K562 (cell line): ENCODE measurements around the gene GHSR. TPM values are rescaled to one million over a fixed set of nuclear protein-coding genes. Genes with fewer than 3 reads are reported as not detected.
"Not testable (repeated sequence)": the region's sequence is repeated elsewhere in the genome, so short reads cannot be mapped to it uniquely, and the experiment has no call there.

ENCODE experiments used
- ARNT ChIP-seq, 2 experiments: fragments of 450-650 bp; IDR thresholded peaks; 2 replicates each; pipeline ENCODE4 v1.6.1; 2016; ENCODE audit warnings: mild to moderate bottlenecking in 1 of 2
- C11orf30 ChIP-seq: fragments of 450-650 bp; IDR thresholded peaks from 2 replicates; pipeline ENCODE4 v1.6.1; 2016; ENCODE audit warnings: low read depth, mild to moderate bottlenecking
- CBX3 ChIP-seq, 2 experiments: IDR thresholded peaks; 1 replicate in 1 of 2; 2 replicates in 1 of 2; pipeline ENCODE4 v1.6.1; 2012; ENCODE audit warnings: inconsistent platforms in 2 of 2, low read length in 2 of 2, borderline replicate concordance in 1 of 2, control low read depth in 1 of 2
- FOXM1 ChIP-seq, 2 experiments: fragments of 450-650 bp in 1 of 2; sonication (generic) in 1 of 2; formaldehyde crosslinking in 1 of 2; IDR thresholded peaks; 2 replicates each; pipeline versions ENCODE4 v1.6.1 to v1.9.0; 2017 to 2022; ENCODE audit warnings: low read depth in 2 of 2, mild to moderate bottlenecking in 2 of 2, missing genetic modification reagents in 1 of 2, moderate library complexity in 1 of 2
- MAFF ChIP-seq: IDR thresholded peaks from 2 replicates; pipeline ENCODE4 v1.6.1; 2012; ENCODE audit warnings: low read length, improper control_type of control experiment
- MAFK ChIP-seq: IDR thresholded peaks from 2 replicates; pipeline ENCODE4 v1.6.1; 2011; ENCODE audit warnings: low read length, improper control_type of control experiment
- RAD21 ChIP-seq, 2 experiments: fragments of 250-450 bp in 1 of 2; fragments of 450-650 bp in 1 of 2; sonication (Bioruptor Pico) in 1 of 2; formaldehyde crosslinking in 1 of 2; IDR thresholded peaks in 1 of 2; conservative IDR thresholded peaks in 1 of 2; 2 replicates each; pipeline versions ENCODE4 v1.4.0 to v1.8.0; 2020 to 2022; ENCODE audit warnings: mild to moderate bottlenecking in 2 of 2, moderate library complexity in 1 of 2
- REST ChIP-seq, 2 experiments: fragments of 450-650 bp; formaldehyde crosslinking in 1 of 2; IDR thresholded peaks; 2 replicates each; pipeline versions ENCODE4 v1.4.0 to v1.6.1; 2014 to 2020; ENCODE audit warnings: mild to moderate bottlenecking in 2 of 2, borderline replicate concordance in 1 of 2, low read depth in 1 of 2
- SMARCA4 ChIP-seq: fragments of 450-650 bp; IDR thresholded peaks from 2 replicates; pipeline ENCODE4 v1.6.1; 2016
- SMARCE1 ChIP-seq: fragments of 450-650 bp; IDR thresholded peaks from 2 replicates; pipeline ENCODE4 v1.7.1; 2016; ENCODE audit warnings: mild to moderate bottlenecking
- TRIM28 ChIP-seq: fragments of 450-650 bp; IDR thresholded peaks from 2 replicates; pipeline ENCODE4 v1.6.1; 2017
- U2AF1 ChIP-seq: fragments of 200-400 bp; formaldehyde crosslinking; optimal IDR thresholded peaks from 2 replicates; pipeline ENCODE3; 2017; ENCODE audit warnings: mild to moderate bottlenecking, low read depth, low read length, moderate library complexity
- ZNF512 ChIP-seq: IDR thresholded peaks from 2 replicates; pipeline ENCODE4 v1.6.1; 2016; ENCODE audit warnings: missing genetic modification characterization, missing compliant biosample characterization
- polyA plus RNA-seq, 8 experiments: library from polyadenylated mRNA; depleted of rRNA in 4 of 8; stranded (reverse) in 5 of 8; unstranded in 3 of 8; fragments of >200 nt; fragmentation: Nextera tagmentation in 2 of 8; fragmentation: Illumina TruSeq in 1 of 8; extraction: Ambion mirVana in 2 of 8; extraction: Trizol in 1 of 8; gene quantifications; 2 replicates each; pipeline versions ENCODE4 v1.2.1 to v1.2.3, GENCODE V29; 2011 to 2014; ENCODE audit warnings: inconsistent platforms in 1 of 8, missing spikeins in 1 of 8
- total RNA-seq, 7 experiments: library from RNA; depleted of rRNA in 6 of 7; stranded (reverse); fragments of >200 nt in 6 of 7; fragmentation: Illumina TruSeq in 2 of 7; extraction: Trizol in 2 of 7; gene quantifications; 2 replicates each; pipeline versions ENCODE4 v1.2.1 to v1.2.3, GENCODE V29; 2011 to 2021; ENCODE audit warnings: low replicate concordance in 1 of 7

GHSR gene
- total and polyA plus RNA-seq, 9 of the 15 experiments (the other 6 are each of a cell fraction or from before 2014, with no cell fraction given), result not detected

GRCh38 chr3:172490198-172490669 lies 42.0 kb upstream of the GHSR start (continued):
- peak; percentile 88 for TF ChIP-seq REST (IDR thresholded peaks at IDR 0.05; ENCODE audit: borderline replicate concordance)
- TF ChIP-seq REST, FOXM1 (CRISPR knock-in tag; IDR thresholded peaks at IDR 0.05; ENCODE audit: low read depth): not testable (repeated sequence)
- peak in 1 of 2 experiments; percentile 30; a peak in 1 of 3 replicates for TF ChIP-seq CBX3 (IDR thresholded peaks at IDR 0.05; ENCODE audit: borderline replicate concordance in 1 of 2, low read length in 2 of 2)
- TF ChIP-seq C11orf30, result peak; percentile 82
- peak; percentile 90 for TF ChIP-seq ZNF512 (tag)
- peak; percentile 70 for TF ChIP-seq U2AF1
- TF ChIP-seq MAFF, result peak; percentile 48; the same call in 1 of the 2 replicates
- 0 out of 2 replicates have a peak, but pooled peaks have one; percentile 42 for TF ChIP-seq TRIM28
- peak in 1 of 2 experiments; percentile 82; a peak in 2 of 4 replicates for TF ChIP-seq ARNT (IDR thresholded peaks at IDR 0.05)
- peak; percentile 26; the same call in 1 of the 2 replicates for TF ChIP-seq MAFK
- peak; percentile 50; the same call in 1 of the 2 replicates for TF ChIP-seq SMARCE1
- peak; percentile 93 to 96 for TF ChIP-seq RAD21 (CRISPR knock-in tag; conservative IDR thresholded peaks at IDR 0.05 in 1 of 2, IDR thresholded peaks at IDR 0.05 in 1 of 2)
- peak; percentile 60 for TF ChIP-seq SMARCA4
- 0 out of 2 replicates have a peak, but pooled peaks have one; percentile 36 for TF ChIP-seq FOXM1 (IDR thresholded peaks at IDR 0.05; ENCODE audit: low read depth)
